ENCODE results near the gene TXLNA.
"Not testable (repeated sequence)": the region's sequence is repeated elsewhere in the genome, so short reads cannot be mapped to it uniquely, and the experiment has no call there.

The TXLNA gene

GRCh38 chr1:32179443-32180185 is at the start of gene TXLNA:
Gene TXLNA, plus strand, starts transcription at chr1:32179675. Its CDS starts 671 bp downstream, at chr1:32180346.
- DNase-seq: peak; percentile 97

GRCh38 chr1:32133950-32134280 is 45.6 kb upstream of the TXLNA start:
- not testable (repeated sequence) for DNase-seq

GRCh38 chr1:32137111-32137510 is 42.4 kb upstream of the TXLNA start:
- no peak for DNase-seq

- peak; percentile 34 for DNase-seq
Measured at GRCh38 chr1:32138965-32139364, 40.5 kb upstream of the TXLNA start.

GRCh38 chr1:32142446-32143301 is 36.8 kb upstream of the TXLNA start:
- peak; percentile 83 for DNase-seq

- DNase-seq: not testable (repeated sequence)
Measured at GRCh38 chr1:32143302-32143695, 36.2 kb upstream of the TXLNA start.

GRCh38 chr1:32144033-32144432 is 35.4 kb upstream of the TXLNA start:
- no peak for DNase-seq

GRCh38 chr1:32147799-32148198 is 31.7 kb upstream of the TXLNA start:
- not testable (repeated sequence) for DNase-seq

- DNase-seq: no peak
Measured at GRCh38 chr1:32150847-32151246, 28.6 kb upstream of the TXLNA start.

GRCh38 chr1:32151319-32151787 is 28.1 kb upstream of the TXLNA start:
- DNase-seq: no peak

GRCh38 chr1:32159189-32159588 is 20.3 kb upstream of the TXLNA start:
- no peak for DNase-seq

- no peak for DNase-seq
Measured at GRCh38 chr1:32163405-32163804, 16.1 kb upstream of the TXLNA start.

- DNase-seq: not testable (repeated sequence)
Measured at GRCh38 chr1:32165633-32166032, 13.8 kb upstream of the TXLNA start.

- no peak for DNase-seq
Measured at GRCh38 chr1:32170991-32171390, 8.5 kb upstream of the TXLNA start.

- no peak for DNase-seq
Measured at GRCh38 chr1:32172621-32173245, 6.7 kb upstream of the TXLNA start.

- DNase-seq: no peak
Measured at GRCh38 chr1:32178380-32179192, 889 bp upstream of the TXLNA start.

- DNase-seq: peak; percentile 60
Measured at GRCh38 chr1:32179193-32179442, 357 bp upstream of the TXLNA start.

- no peak for DNase-seq
Measured at GRCh38 chr1:32180186-32181060, 948 bp downstream of the TXLNA start.

- DNase-seq: no peak
Measured at GRCh38 chr1:32181065-32181464, 1.6 kb downstream of the TXLNA start.

- no peak for DNase-seq
Measured at GRCh38 chr1:32181563-32181962, 2.1 kb downstream of the TXLNA start.

- no peak for DNase-seq
Measured at GRCh38 chr1:32182060-32182459, 2.6 kb downstream of the TXLNA start.

GRCh38 chr1:32184650-32185049 is 5.2 kb downstream of the TXLNA start:
- no peak for DNase-seq
